Left renal cortex interstitium (tissue), 4 donors: ENCODE data around the gene BAG5. TPM values are rescaled to one million over a fixed set of nuclear protein-coding genes. Genes with fewer than 3 reads are reported as not detected.
"Not testable (repeated sequence)": the region's sequence is repeated elsewhere in the genome, so short reads cannot be mapped to it uniquely, and the experiment has no call there.

Source experiments
- DNase-seq, 4 donors: peaks; one replicate each; pipeline ENCODE4 v3.0.0-alpha.2; 2013; ENCODE audit warnings: low read depth in 4 of 4, low spot score in 2 of 4, missing footprints in 1 of 4
- polyA plus RNA-seq, 4 donors: library from polyadenylated mRNA; unstranded; fragments of 120-200 nt; gene quantifications; one replicate each; pipeline ENCODE4 v1.2.1, GENCODE V29; 2013; ENCODE audit not compliant: insufficient read length in 4 of 4

Gene BAG5
- polyA plus RNA-seq, 4 donors, result 26.6 to 31.4 (median 30.6) TPM

- no peak for DNase-seq
Observed at GRCh38 chr14:103512701-103513611, 49.5 kb downstream of the BAG5 start.

DNA sequence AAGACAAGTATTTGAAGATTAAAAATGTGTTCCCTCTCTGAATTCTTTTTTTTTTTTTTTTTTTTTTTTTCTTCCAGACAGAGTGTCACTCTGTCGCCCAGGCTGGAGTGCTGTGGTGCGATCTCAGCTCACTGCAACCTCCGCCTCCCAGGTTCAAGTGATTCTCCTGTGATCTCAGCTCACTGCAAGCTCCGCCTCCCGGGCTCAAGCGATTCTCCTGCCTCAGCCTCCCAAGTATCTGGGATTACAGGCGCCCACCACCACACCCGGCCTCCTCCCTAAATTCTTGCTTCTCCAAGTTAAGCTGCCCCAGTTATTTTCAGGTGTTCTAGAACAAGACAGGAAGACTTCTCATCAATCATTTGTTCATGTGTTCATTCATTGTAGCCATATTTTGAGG is 50.3 kb downstream of the BAG5 start:
- not testable (repeated sequence) for DNase-seq

GRCh38 chr14:103510724-103511693 is 51.4 kb downstream of the BAG5 start:
- no peak for DNase-seq

DNA sequence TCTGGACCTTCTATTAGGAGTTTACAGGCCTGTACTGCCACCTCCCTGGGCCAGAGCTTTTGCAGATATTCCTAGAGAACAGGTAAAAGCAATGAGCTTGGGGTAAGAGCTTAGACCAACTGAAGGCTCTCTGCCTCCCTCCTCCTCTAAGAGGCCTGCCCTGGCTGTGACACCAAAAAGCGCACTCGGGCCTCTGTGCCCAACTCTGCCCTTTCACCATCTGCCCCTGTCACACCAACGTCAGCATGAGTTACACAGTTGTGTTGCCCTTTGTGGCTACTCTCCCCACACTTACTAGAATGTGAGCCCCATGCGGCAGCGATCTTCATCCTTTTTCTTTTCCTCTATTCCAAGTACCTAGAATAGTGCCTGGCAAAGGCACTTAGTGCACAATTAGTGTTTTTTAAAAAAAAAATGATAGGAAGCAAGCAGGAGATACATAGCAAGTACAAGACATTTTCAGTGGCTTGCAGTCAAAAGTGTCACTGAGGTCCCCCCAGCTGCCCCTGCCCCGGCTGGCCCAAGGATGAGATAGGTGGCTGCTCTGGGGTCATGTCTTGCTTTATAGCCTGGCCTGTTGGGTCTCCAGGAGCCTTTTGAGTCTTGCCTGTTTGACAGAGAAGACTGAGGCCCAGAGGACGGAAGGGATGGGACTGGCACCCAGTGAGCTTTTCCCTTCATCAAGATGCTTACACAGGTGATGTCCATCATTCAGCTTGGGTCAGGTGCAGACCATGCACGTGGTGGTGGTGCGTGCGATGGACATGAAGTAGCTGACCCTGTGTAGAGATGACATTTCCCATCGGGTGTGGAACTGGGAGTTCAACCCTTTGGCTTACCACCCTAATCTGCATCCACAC is 52.4 kb downstream of the BAG5 start:
- no peak for DNase-seq

GRCh38 chr14:103508521-103509329 is 53.7 kb downstream of the BAG5 start:
- DNase-seq, result no peak

- no peak for DNase-seq
Observed at GRCh38 chr14:103507751-103508150, 54.7 kb downstream of the BAG5 start.

Other genes with a start within 250 kb of the BAG5 start
- 100 to 1,000 TPM; 228 to 261 (median 241) TPM for gene EIF5, start 228.4 kb downstream of the BAG5 start, polyA plus RNA-seq
- gene MARK3, start 177.2 kb downstream of the BAG5 start, polyA plus RNA-seq, result 100 to 1,000 TPM in 2 of 4 donors, 10 to 100 TPM in 2; 82.0 to 123 (median 101) TPM
- gene CKB, start 39.8 kb downstream of the BAG5 start, polyA plus RNA-seq, result 100 to 1,000 TPM; 124 to 203 (median 154) TPM
- gene TRMT61A, start 33.5 kb downstream of the BAG5 start, polyA plus RNA-seq, result 1 to 10 TPM; 6.0 to 9.8 (median 8.8) TPM
- 10 to 100 TPM; 39.1 to 48.1 (median 44.2) TPM for gene COA8, start 303 bp upstream of the BAG5 start, polyA plus RNA-seq
- 100 to 1,000 TPM in 2 of 4 donors, 10 to 100 TPM in 2; 90.1 to 162 (median 126) TPM for gene KLC1, start 66.6 kb upstream of the BAG5 start, polyA plus RNA-seq
- 10 to 100 TPM; 12.2 to 25.0 (median 17.6) TPM for gene XRCC3, start 152.8 kb upstream of the BAG5 start, polyA plus RNA-seq
- 10 to 100 TPM; 49.0 to 59.6 (median 59.0) TPM for gene ZFYVE21, start 153.2 kb upstream of the BAG5 start, polyA plus RNA-seq